Fibroblast of lung (primary cell): Measurements from ENCODE around the gene CEP20. TPM values are rescaled to one million over a fixed set of nuclear protein-coding genes. Genes with fewer than 3 reads are reported as not detected.

ENCODE experiments used
- DNase-seq, 2 donors: peaks; one replicate each; pipeline versions ENCODE4 v3.0.0 to v3.0.0-alpha.2; 2010; ENCODE audit warnings: low read depth in 2 of 2
- H2AFZ ChIP-seq: 2 replicates; pipeline ENCODE4 v1.5.1; 2012; ENCODE audit warnings: low read length, control low read depth, inconsistent platforms
- H3K27ac ChIP-seq: 2 replicates; pipeline ENCODE4 v1.5.1; 2011; ENCODE audit warnings: low read length, control low read depth; ENCODE audit not compliant: insufficient read depth
- H3K27me3 ChIP-seq: 2 replicates; pipeline ENCODE4 v1.5.1; 2011; ENCODE audit warnings: mild to moderate bottlenecking, low read length; ENCODE audit not compliant: control insufficient read depth, insufficient read depth
- H3K36me3 ChIP-seq: 2 replicates; pipeline ENCODE4 v1.5.1; 2011; ENCODE audit warnings: low read length; ENCODE audit not compliant: control insufficient read depth, insufficient read depth
- H3K4me1 ChIP-seq: 2 replicates; pipeline ENCODE4 v1.5.1; 2011; ENCODE audit warnings: low read length; ENCODE audit not compliant: control insufficient read depth, insufficient read depth; ENCODE audit errors: extremely low read depth
- H3K4me2 ChIP-seq: 2 replicates; pipeline ENCODE4 v1.5.1; 2011; ENCODE audit warnings: low read length, control low read depth; ENCODE audit not compliant: insufficient read depth; ENCODE audit errors: extremely low read depth
- H3K4me3 ChIP-seq, 4 experiments: fragments of 200-600 bp in 1 of 4; sonication (generic) in 1 of 4; replicated peaks in 1 of 4; 2 replicates each; pipeline ENCODE4 v1.5.1; 2011 to 2016; ENCODE audit warnings: low read length in 4 of 4, low read depth in 3 of 4, mild to moderate bottlenecking in 3 of 4, control low read depth in 2 of 4, inconsistent platforms in 1 of 4, mixed read lengths in 1 of 4; ENCODE audit not compliant: insufficient read depth in 1 of 4; ENCODE audit errors: control extremely low read depth in 1 of 4
- H3K79me2 ChIP-seq: 2 replicates; pipeline ENCODE4 v1.5.1; 2012; ENCODE audit warnings: mild to moderate bottlenecking, low read length, inconsistent platforms; ENCODE audit not compliant: control insufficient read depth, insufficient read depth
- H3K9ac ChIP-seq: 2 replicates; pipeline ENCODE4 v1.5.1; 2011; ENCODE audit warnings: mild to moderate bottlenecking, low read length, control low read depth; ENCODE audit not compliant: insufficient read depth
- H3K9me3 ChIP-seq: 2 replicates; pipeline ENCODE4 v1.5.1; 2012; ENCODE audit warnings: low read depth, low read length; ENCODE audit not compliant: control insufficient read depth, insufficient read depth
- H4K20me1 ChIP-seq: 2 replicates; pipeline ENCODE4 v1.5.1; 2011; ENCODE audit warnings: low read length; ENCODE audit not compliant: control insufficient read depth, insufficient read depth; ENCODE audit errors: extremely low read depth
- EZH2 ChIP-seq: IDR thresholded peaks from 2 replicates; pipeline ENCODE4 v1.5.1; 2012; ENCODE audit warnings: low read length, control low read depth, mild to moderate bottlenecking; ENCODE audit errors: missing control alignments
- polyA plus RNA-seq, 2 donors: library from polyadenylated mRNA; depleted of rRNA in 1 of 2; stranded (reverse) in 1 of 2; unstranded in 1 of 2; fragments of >200 nt; gene quantifications; 2 replicates each; pipeline ENCODE4 v1.2.1, GENCODE V29; 2011 to 2012; ENCODE audit warnings: missing spikeins in 1 of 2
- total RNA-seq: library from RNA; depleted of rRNA; stranded (reverse); fragments of >200 nt; gene quantifications from 2 replicates; pipeline ENCODE4 v1.2.1, GENCODE V29; 2014
- TF ChIP-seq, protein P1 (sequence below), 2 donors: IDR thresholded peaks in 1 of 2; conservative IDR thresholded peaks in 1 of 2; 1 replicate in 1 of 2; 2 replicates in 1 of 2; pipeline ENCODE4 v1.5.1; 2011 to 2012; ENCODE audit warnings: low read length in 2 of 2, control low read depth in 1 of 2, inconsistent platforms in 1 of 2, low read depth in 1 of 2, mild to moderate bottlenecking in 1 of 2

The CEP20 gene
- total and polyA plus RNA-seq, 2 donors (not counting 1 experiment from before 2014, with no cell fraction given) = 42.9 to 60.9 TPM

DNA sequence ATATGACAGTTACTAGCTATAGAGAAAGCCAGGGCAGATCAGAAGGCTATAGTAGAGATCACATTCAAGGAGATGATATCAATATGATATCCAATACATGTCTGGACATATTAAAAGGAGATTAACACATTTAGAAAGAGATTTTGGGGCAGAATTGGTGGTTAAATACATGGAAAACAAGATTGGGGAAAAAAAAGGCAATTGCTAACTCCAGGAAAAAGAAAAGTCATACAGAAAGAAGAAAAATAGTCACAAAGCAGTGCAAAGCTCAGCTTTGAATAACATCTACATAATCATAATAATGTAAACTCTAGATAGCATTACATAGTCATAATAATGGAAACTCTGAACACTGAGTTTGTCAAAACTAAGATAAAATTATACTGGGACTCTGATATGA is 72.2 kb downstream of the CEP20 start:
- peaks cover 5% of the 10 kb centered on the region for H3K4me1 ChIP-seq
- no peak for DNase-seq
- TF ChIP-seq, protein P1, sequence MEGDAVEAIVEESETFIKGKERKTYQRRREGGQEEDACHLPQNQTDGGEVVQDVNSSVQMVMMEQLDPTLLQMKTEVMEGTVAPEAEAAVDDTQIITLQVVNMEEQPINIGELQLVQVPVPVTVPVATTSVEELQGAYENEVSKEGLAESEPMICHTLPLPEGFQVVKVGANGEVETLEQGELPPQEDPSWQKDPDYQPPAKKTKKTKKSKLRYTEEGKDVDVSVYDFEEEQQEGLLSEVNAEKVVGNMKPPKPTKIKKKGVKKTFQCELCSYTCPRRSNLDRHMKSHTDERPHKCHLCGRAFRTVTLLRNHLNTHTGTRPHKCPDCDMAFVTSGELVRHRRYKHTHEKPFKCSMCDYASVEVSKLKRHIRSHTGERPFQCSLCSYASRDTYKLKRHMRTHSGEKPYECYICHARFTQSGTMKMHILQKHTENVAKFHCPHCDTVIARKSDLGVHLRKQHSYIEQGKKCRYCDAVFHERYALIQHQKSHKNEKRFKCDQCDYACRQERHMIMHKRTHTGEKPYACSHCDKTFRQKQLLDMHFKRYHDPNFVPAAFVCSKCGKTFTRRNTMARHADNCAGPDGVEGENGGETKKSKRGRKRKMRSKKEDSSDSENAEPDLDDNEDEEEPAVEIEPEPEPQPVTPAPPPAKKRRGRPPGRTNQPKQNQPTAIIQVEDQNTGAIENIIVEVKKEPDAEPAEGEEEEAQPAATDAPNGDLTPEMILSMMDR (conservative IDR thresholded peaks at IDR 0.05 in 1 of 2, IDR thresholded peaks at IDR 0.05 in 1 of 2; ENCODE audit: low read depth in 1 of 2, low read length in 2 of 2) = no peak
- TF ChIP-seq EZH2 = no peak
- H3K36me3 ChIP-seq = no peaks in the 10 kb centered on the region
- H3K9ac ChIP-seq = no peak overlapping the region
- H2AFZ ChIP-seq = no peak overlapping the region
- H4K20me1 ChIP-seq = no peaks in the 10 kb centered on the region
- no peak overlapping the region for H3K4me3 ChIP-seq
- H3K4me2 ChIP-seq = no peak overlapping the region
- H3K27me3 ChIP-seq = peaks cover 3% of the 10 kb centered on the region
- H3K9me3 ChIP-seq = no peaks in the 10 kb centered on the region
- no peak overlapping the region for H3K27ac ChIP-seq
- no peaks in the 10 kb centered on the region for H3K79me2 ChIP-seq

Other genes with a start within 250 kb of the CEP20 start
- 13.6 and 18.8 TPM in 2 replicates for gene MARF1, start 245.4 kb downstream of the CEP20 start, total RNA-seq
- gene MARF1, start 245.4 kb downstream of the CEP20 start, polyA plus RNA-seq = 14.0 and 14.6 TPM in 2 replicates
- gene NDE1, start 238.4 kb downstream of the CEP20 start, total RNA-seq = 18.0 and 23.8 TPM in 2 replicates
- gene NDE1, start 238.4 kb downstream of the CEP20 start, polyA plus RNA-seq = 24.0 and 33.4 TPM in 2 replicates
- 14.5 and 28.8 TPM in 2 replicates for gene MYH11, start 31.6 kb downstream of the CEP20 start, total RNA-seq
- gene MYH11, start 31.6 kb downstream of the CEP20 start, polyA plus RNA-seq = 1.3 and 1.9 TPM in 2 replicates
- 73.2 and 178 TPM in 2 replicates for gene ABCC1, start 61.0 kb upstream of the CEP20 start, total RNA-seq
- gene ABCC1, start 61.0 kb upstream of the CEP20 start, polyA plus RNA-seq = 54.1 and 82.1 TPM in 2 replicates